GM03348 (cell line): ENCODE results near the gene MXD4.
"Not testable (repeated sequence)": the region's sequence is repeated elsewhere in the genome, so short reads cannot be mapped to it uniquely, and the experiment has no call there.

Experiments used
- DNase-seq: peaks from one replicate; pipeline ENCODE4 v3.0.0; 2012; ENCODE audit warnings: low spot score

The MXD4 gene

DNA sequence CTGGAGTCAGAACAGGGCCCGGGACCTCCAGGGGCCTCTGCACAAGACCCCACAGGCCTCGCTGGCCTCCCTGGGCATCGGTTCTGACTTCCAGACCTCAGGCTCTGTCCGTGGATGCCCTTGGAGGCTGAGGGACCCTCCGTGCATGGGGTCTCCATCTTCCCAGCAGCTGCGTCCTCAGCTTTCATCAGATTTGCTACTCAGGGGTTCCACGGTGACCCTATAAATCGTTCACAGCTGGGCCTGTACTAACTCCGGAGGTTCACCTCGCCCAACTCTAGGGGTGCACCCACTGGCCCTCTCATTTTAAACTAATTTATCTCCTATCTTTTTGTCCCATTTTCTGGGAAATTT, 13.1 kb upstream of the MXD4 start:
- DNase-seq, result not testable (repeated sequence)

DNA sequence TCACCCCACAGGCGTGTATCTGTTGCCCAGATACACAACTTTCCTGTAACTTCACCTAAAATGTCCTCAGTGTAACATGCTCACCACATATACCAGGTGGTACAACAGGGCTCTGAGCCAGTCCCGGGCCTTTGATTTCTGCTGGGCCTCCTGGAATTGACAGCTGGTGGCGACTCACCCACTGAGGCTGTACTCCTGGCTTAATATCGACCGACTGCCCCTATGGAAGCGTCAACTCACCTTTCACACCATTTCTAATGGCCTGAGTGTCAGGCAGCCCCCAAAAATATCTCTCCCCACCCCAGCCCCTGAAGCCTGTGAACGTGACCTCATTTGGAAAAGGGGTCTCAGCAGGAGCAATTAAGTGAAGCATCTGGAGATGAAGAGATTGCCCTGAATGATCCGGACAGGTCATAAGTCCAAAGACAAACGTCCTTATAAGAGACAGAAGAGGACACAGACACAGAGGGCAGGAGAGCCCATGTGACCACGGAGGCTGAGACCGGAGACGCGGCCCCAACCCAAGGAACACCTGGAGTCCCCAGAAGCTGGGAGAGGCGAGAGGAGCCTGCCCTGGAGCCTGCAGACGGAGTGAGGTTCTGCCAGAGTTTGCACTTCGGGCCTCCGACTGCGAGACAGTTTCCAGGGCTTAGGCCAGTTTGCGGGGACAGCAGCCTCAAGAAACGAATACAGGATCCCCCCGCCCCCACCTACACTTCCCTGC, 12.6 kb upstream of the MXD4 start:
- DNase-seq, result no peak

DNA sequence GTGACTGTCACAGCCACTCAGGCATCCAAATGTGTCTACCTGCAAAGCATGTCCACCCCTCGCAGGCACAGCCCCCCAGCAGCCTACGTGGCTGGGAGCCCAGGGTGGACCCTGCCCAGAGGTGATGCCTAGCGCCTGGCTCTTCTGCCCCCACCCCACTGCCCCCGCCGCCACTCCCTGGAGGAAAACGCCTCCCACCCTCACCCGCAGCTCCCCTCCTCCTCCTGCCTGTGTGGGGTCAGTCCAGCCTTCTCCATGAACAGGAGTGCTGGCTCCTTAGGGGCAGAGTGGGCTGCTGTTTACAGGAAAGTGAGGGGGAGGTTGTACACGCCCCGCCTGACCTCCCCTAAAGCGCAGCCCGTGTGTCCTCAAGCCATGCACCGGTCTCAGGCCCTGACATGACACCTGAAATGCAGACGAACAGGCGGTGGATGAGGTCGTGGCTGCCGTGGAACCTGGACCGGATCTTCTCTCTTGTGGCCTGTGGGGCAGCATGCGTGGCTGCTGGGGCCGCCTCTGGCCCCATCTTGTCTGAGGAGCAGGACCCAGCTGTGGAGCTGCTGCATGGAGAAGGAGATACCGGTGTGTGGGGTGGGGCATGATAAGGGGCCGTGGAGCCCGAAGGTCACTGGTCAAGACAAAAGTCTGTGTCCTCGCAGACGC, 11.9 kb upstream of the MXD4 start:
- no peak for DNase-seq

DNA sequence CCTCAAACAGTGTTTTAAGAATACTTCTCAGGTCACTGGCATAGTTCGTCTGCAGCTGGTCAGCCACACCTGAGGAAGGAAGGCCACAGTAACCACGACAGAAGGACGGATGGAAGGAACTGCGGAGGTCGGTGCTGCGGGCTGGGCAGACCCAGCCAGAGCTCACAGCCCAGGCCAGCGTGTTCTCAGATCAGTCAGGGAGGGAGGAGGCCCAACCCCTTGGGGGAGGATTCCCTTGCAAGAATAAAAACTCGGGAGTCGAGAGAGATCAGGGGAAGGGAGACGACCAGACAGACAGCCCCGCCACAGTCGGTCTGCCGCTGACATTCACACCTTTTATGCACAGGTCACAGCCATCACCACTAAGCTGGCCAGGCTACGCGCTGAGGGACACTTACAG, 11.3 kb upstream of the MXD4 start:
- no peak for DNase-seq

DNA sequence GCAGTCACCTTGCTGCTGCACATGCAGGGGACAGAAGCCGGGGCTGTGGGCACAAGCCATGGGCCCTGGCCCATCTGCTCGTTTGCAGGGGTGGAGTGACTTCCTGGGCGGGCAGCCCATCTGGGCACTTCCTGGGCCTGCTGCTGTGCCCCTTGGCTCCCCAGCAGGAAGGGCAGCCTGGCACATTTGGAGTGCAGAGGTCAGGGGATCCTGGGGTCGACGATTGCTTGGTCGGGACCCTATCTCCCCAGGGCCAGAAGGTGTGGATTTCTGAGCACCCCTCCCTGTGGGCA, 10.9 kb upstream of the MXD4 start:
- DNase-seq, result no peak

DNA sequence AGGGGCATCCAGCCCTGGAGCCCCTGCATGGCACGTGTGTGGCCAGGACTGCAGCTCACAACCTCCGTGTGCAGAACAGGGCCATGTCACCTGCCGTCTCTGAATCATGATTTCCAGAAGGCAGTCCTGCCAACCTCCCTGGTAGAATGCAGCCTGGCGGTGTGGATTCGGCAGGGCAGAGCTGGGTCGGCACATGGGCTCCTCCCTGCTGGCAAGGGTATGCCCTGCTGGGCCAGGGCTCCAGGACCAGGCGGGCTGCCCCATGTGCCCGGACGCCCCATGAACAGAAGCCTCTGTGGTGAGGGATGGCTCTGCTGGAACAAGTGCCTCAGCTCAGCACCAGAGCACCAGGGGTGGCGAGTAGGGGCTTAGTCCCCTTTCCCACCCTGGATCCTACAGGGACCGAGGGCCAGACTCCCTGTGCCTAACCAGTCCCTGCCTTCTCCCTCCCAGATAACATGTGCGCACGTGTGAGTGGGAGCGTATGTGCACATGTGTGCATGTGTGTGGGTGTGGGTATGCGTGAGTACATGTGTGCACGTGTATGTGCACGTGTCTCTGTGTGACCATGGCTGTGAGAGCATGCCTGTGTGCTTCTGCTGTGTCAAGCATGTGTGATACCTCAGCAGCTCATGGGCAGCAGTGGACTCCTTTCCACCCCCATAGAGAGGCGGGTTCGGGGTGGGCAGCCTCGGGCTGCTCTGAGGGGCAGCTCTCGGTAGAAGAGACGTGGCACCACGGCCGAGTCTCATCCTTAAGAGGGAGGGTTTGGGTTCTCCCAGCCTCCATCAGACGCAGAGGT, 10.3 kb upstream of the MXD4 start:
- no peak for DNase-seq

DNA sequence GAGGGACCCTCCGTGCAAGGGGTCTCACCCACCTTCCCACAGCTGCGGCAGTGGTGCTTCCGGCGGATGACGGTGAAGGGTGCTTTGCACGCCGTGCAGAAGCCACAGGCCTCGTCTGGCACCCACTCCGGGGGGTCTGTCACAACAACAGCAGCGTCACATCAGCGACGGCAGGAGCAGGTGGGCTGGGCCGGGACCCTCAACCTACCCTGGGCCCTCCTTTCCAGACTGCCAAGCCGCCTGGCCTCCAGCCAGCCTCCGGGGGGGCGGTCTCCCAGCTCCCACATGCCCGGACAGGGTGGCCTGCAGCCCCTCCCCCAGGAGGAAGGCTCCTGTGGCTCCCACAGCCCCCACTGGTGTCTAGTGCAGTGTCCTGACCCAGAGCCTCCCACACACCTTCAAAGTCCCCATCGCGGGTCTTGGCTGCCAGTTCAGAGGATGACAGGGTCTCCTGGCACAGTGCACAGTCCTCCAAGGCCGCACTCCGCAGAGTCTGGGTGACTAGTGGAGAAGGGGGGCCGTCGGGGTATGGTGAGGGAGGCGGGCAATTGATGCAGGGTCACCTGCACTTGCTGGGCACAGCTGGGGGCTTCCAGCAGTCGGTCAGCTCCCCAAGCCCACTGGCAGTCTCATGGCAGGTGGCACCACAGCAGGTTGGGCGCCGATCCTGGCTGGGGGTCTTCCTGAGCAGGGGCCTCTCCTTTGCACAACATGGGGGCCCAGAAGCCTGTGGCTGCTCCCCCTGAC, 9.5 kb upstream of the MXD4 start:
- no peak for DNase-seq

DNA sequence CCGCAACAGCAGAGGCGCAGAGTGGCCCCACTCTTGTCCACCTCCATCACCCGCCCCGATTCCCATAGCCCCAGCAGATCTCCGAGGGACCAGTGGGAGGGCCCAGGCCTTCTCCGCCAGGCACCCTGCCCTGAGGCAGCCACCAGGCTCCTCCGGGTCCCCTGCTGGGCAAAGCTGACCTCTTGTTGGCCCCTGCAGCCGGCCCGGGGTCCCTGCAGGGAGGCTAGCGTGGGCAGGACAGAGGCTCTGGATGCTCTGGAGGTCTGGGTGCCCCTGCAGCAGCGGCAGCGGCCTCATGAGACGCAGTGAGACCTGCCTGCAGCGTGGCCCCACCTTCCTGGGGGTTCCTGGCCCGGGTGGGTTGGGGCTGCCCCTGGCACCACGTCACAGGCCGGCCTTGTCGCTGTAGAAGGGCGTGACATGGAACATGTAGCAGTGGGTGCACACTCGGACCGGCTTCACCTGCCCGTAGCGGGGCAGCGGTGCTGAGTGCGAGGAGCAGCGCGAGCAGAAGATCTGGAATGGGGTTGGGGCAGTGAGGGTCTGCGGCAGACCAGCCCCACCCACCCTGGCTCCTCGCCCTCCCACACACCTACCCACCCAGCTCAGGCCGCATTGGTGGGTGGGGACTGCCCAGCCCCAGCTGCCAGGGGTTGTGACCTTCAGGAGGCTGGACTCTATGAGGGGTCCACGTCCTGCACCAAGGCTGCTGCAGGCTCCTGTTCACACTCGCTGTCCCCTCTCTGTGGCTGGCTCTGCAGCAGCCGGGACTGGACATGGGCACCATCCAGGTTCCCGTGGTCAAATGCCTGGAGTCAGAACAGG, 8.6 kb upstream of the MXD4 start:
- no peak for DNase-seq

DNA sequence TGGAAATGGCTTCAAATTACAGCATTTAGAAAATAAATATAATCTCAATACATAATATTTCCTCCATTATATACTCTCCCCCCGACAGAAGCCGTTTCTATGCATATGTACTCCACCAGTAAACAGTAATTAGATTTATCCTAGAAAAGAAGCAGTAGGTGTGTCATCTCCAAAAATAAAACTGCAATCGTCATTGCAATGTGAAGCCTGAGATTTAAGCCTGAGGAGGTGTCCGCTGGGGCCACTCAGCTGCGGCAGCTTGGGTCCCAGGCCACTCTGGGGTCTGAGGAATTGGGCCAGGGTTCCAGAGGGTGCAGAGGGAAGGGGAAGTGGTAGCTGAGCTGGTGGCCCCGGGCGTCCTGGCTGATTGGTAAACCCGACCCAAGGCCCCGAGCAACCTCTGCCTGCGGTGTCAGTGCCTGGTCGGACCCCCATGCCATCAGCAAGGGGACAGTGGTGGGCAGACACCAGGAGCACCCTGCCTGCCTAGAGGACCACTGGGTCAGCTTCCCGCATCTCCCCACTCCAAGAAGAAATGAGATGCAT, 7.8 kb upstream of the MXD4 start:
- no peak for DNase-seq

DNA sequence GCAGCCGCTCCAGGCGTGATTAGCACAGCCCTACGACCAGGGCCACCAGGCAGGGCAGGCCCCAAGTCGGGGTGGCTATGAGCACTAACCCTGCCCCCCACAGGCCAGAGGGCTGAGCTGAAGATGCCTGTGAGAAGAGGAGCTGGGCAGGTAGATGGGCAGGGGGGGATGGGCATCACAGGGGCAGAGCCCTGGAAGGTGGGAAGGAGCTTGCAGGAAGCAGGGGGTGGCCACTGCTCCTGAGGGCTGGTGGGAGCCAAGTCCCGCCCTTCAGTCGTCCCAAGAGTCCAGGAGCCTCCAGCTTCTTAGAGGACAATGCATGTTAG, 7.3 kb upstream of the MXD4 start:
- DNase-seq, result no peak

DNA sequence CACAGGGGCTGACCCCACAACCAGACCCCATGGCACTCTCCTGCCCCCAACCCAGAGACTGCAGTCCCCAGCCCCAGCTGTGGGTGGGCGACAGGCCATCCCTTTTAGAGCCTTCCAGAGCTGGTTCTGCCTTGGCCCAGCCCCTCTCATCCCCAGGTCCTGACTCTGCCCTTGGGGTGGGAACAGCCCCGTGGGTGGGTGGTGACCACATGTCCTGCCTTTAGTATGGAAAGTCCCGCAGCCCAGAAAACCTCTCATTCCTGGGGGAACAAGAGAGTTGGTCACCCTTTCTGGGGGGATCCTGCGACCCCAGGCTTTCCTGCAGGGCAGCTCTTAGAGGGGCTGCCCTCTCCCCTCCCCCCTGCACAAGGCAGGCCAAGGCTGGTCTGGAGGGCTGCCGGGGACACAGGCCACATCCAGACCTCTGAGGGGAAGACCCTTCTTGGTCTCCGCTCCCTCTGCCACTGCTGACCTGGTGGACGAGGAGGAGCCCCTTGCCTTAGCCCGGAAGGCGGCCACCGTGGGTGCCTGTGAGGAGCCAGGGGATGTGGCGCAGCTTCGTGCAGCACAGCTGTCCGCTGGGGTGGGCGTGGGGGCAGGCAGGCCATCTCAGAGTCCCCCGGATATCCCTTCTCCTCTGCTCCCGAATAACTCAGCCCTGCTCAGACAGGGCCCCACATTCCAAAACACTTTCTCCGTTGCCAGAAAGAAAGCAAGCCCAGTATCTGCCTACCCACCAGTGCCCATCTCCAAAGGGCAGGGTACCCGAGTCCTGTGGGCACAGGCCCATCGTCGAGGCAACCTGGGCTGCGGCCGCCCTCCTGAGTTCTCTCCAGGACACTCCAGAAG, 6.7 kb upstream of the MXD4 start:
- DNase-seq, result no peak

DNA sequence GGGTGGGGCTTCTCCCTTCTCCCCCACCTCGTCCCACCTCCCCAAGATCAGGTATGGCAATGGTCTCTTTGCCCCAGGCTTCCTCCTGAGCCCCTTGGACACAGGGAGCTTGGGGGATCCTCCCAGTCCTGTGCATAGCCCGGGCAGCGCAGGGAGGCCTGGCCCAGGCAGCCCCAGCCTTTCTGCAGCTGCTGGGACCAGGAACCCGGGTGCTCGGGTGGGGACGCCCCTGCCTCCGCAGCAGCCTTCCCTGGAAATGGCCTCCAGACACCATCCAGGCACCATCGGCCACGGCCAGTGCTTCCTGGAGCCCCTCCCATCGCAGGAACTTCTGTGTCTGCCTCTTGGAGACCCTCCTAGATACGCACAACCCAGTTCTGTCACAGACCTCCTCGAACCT, 5.9 kb upstream of the MXD4 start:
- DNase-seq, result no peak

DNA sequence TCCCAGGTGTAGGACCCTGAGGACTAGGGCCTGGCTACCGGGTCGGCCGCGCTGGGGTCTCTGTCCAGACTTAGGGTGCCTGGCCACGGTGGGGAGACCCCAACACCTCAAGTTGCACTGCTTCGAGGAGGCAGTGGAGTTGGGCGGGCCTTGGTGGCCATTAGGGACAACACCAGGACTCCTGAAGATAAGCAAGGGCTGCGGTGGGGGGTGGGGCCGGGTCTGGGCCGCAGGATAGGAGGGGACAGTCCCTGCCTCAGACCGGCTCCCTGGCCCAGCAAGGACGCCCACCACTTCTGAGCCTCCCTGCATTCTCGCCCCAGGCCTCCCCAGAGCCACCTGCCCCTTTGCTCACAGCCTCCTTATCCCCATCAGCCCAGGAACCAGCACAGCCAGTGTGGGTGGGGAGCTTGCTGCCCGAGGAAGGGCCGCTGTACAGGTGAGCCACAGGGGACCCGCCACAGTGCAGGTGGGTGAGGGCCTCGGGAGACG, 5.5 kb upstream of the MXD4 start:
- no peak for DNase-seq

DNA sequence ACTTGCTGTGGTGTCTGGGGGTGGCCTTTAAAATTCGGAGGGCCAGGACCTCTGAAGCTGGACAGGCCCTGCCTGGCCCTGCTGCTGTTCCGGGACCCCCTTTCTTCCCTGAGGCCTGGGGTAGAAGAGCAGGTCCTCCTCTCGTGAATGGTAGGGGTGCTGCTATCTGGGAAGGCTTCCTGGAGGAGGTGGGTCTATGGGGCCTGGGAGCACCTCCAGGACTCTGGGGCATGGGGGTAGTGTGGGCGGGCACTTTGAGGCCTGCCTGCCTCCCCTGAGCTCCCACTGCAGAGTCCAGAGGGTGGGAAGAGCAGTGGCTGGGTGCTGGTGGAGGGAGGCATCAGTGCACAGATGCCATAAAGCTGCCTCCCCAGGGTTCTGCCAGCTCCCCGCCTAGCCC, 4.9 kb upstream of the MXD4 start:
- DNase-seq, result no peak

DNA sequence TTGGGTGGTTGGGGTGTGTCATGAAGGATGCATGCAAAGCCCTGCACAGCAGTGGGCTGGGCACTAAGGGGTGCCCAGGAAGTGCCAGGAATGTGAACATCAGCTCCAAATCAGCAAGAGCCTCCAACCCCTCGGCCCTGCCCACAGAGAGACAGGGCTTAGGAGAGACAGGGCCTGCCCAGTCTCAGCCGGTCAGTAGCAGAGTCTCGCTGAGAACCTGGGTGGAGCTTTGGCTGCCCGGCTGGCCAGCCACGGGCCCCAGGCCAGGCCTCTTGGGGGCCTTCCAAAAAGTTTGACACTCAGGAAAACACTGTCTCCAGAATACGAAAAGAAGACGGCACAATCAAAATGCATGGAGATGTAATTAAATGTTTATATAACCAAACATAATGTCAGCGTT, 4.3 kb upstream of the MXD4 start:
- DNase-seq, result peak; percentile 90

DNA sequence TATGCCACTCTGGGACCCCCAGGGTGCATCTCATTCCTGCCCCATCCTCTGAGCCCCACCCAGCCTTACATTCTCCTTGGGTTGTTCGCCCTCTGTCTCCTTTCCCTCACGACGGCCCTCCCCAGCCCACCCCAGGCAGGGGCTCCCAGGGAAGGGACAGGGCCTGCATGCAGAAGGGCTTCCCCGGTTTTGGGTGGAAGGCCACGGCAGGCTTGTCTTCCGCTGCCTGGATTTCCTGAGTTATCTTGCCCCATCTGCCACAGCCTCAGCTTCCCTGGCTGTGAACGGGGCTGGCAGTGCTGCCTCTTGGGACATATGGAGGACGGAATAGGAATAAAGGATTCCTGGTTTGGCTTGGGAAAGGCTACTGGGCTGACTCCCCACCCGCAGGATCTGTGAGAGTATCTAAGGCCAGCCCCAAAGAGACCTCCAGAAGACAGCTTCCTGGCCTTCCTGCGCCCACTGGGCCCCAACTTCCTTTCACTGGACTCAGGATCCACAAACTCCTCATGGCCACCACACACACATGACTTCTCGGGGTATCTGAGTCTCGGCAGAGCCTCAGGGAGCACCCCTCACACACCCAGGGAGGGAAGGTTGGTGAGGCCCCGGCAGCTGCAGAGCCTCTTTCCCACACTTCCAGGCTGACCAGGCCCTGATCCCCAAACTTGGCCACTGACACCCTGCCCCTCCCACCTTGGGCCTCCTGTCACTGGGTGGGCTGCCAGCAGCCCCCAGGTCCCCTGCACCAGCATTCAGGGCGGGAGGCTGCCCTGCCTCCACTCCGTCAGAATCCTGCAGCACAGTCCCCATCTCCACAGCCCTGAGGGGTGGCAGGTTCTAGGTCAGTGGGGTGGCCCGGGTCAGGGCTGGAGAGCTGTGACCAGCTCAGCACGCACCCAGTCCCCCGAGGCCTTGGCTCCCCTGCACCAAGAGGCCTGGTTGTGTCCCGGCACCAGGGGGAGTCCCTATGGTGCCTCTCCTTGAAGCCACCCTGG, 3.5 kb upstream of the MXD4 start:
- no peak for DNase-seq

DNA sequence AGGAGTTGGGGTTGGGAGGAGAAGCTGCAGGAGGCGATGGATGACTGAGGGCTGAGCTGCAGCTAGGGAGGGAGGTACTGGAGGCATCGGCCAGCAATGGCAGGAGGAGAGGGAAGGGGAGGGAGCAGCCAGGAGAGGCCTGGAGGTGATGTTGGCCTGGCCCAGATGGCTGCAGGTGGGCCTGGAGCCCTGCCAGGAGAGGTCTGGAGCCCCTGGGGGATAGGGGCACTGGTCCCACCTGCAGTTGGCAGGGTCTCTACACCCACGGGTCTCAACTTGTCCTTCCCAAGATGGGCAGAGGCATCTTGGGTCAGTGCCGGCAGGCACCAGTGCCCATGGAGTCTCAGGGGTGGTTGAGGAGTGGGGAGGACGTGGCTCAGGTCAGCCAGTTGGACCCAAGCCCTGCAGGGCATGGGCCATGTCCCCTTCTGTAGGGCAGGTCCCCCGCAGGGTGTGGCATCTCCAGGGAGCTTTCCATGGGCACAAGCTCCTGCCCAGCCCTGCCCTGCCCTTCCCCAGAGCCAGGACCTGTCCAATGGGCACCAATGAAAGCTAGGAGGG, 2.7 kb upstream of the MXD4 start:
- DNase-seq, result no peak

DNA sequence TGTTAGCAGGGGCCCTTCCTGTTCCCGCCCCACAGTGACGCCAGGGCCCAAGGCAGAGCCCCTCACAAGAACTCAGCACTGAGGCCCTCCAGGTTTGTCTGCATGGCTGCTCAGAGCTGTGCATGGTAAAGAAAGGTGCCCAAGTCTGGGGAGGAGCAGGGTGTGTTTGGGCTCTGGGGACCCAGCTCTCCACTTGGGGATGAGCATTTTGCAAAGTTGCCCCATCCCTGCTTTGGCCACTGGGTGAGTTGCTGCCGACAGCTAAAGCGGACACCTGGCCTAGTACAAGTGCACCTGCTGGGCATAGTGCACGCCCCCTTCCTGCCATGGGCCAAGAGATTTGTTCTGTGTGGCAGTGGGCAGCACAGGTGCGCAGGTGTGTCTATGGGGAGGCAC, 2.0 kb upstream of the MXD4 start:
- DNase-seq, result no peak

DNA sequence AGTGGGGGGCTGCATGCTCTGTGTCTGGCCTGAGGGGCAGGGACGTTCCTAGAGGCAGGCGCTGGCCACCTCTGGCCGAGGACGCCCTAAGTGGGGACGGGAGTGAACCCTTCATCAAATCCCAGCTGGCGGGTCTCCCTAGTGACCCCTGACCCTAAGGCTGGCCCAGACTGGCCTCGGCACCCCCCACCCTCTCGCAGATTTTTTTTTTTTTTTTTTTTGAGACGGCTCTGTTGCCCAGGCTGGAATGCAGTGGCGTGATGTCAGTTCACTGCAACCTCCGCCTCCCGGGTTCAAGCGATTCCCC, 988 bp upstream of the MXD4 start:
- DNase-seq, result no peak
